GM21717 (cell line): ENCODE results near the gene DUSP19.
"Not testable (repeated sequence)": the region's sequence is repeated elsewhere in the genome, so short reads cannot be mapped to it uniquely, and the experiment has no call there.

ENCODE experiments used
- ATAC-seq: cut with Tn5 transposase; IDR thresholded peaks from one replicate; pipeline ENCODE4 v1.9.1; 2021; ENCODE audit warnings: mild to moderate bottlenecking, moderate library complexity; ENCODE audit not compliant: unreplicated experiment

Gene DUSP19

GRCh38 chr2:183078464-183079138 is at the start of gene DUSP19:
DUSP19 (plus strand) TSS chr2:183078747; CDS start chr2:183078934, 187 bp downstream.
- ATAC-seq = peak; percentile 94

- no peak for ATAC-seq
Measured at GRCh38 chr2:183029219-183029618, 49.3 kb upstream of the DUSP19 start.

DNA sequence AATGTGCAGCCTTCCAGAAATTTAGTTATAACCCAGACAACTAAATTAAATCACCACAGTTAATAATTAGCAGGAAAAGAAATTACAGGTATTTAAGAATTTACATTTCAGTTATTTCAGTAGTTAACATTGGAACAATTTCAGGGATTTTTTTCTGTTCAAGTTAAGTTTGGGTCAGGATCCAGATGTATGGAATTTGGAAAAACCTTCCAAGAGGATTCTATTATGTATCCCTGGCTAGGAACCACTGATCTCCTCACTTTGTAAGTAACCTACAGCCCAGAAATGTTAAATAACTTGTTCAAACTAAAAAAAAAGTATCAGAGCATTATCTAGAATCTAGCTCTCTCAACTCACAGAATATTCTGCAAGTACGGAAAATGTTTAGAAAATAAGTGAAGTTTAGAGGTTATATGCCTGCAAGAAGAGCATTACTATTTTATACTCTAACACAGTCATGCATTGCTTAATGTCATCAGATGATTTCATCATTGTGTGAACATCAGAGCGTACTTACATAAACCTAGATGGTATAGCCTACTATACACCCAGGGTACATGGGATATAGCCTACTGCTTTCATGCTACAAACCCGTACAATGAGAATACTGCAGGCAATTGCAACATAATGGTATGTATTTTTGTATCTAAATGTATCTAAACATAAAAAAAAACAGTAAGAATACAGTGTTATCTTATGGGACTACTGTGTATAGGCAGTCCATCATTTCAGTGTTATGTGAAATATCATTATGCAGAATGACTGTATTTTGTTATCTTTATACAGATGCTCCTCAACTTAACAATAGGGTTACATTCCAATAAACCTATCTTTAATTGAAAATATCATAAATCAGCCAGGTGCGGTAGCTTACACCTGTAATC is 46.4 kb upstream of the DUSP19 start:
- ATAC-seq = no peak

GRCh38 chr2:183033951-183034350 is 44.6 kb upstream of the DUSP19 start:
- no peak for ATAC-seq

- no peak for ATAC-seq
Measured at GRCh38 chr2:183034806-183035205, 43.7 kb upstream of the DUSP19 start.

DNA sequence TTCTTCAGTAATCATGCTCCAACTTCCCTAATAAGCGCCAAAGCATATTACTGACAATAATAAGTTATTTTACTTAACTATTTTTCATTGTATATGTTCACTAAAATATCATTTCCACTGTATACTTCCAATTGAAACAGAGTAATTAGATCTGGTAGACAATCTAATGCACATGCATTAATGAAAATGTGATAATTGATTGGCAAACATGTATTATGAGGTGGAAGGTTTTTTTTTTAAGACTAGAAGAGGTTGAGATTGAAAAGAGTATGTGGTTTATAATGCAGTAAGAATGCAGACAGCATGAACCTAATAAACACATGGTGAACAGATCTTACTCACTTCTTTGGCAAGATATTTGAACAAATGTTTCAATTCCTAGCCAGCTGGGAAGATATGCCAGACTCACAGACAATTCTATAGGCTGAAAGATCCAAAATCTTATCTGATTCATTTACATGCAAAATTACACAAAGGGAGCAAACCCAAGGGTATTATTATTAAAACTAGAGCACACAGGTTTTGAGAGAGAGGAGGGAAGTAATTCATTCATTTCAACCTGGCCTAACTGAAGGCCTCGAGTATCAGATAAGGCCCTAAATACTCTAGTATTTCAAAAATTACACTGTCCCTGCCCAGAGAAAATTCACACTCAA is 43.1 kb upstream of the DUSP19 start:
- ATAC-seq = no peak

GRCh38 chr2:183035954-183036669 is 42.4 kb upstream of the DUSP19 start:
- ATAC-seq = peak; percentile 54

GRCh38 chr2:183037074-183037552 is 41.4 kb upstream of the DUSP19 start:
- ATAC-seq = no peak

- peak; percentile 40 for ATAC-seq
Measured at GRCh38 chr2:183037553-183038340, 40.8 kb upstream of the DUSP19 start.

GRCh38 chr2:183038341-183039300 is 39.9 kb upstream of the DUSP19 start, which contains the start of gene NCKAP1:
NCKAP1 (minus strand) TSS chr2:183038457; CDS start chr2:183038099, 358 bp downstream.
- ATAC-seq = peak; percentile 75

DNA sequence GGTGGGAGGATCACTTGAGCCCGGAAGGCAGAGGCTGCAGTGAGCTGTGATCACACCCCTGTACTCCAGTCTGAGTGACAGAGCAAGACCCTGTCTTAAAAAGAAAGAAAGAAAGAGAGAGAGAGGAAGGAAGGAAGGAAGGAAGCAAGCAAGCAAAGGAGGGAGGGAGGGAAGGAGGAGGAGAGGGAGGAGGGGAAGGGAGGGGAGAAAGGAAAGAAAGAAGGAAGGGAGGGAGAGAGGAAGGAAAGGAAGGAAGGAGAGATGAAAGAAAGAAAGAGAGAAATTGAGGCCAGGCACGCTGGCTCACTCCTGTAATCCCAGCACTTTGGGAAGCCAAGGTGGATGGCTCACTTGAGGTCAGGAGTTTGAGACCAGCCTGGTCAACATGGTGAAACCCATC is 37.9 kb upstream of the DUSP19 start:
- ATAC-seq = no peak

- not testable (repeated sequence) for ATAC-seq
Measured at GRCh38 chr2:183043580-183043979, 35.0 kb upstream of the DUSP19 start.

DNA sequence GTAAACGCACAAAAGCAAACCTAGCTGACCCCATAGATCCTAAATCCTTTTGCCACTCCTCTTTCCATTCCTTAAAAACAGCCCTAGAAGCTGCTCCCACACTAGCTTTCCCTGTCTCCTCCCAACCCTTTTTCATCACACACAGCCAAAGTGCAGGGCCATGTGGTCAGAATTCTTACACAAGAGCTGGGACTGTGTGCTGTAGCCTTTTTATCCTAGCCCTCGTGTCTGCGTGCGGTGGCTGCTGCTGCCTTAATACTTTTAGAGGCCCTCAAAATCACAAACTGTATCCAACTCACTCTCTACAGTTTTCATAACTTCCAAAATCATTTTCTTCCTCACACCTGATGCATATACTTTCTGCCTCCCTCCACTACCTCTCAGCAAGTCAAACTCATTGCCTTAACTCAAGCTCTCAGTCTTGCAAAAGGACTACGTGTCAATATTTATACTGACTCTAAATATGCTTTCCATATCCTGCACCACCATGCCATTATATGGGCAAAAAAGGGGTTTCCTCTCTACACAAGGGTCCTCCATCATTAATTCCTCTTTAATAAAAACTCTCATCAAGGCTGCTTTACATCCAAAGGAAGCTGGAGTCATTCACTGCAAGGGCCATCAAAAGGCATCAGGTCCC is 30.9 kb upstream of the DUSP19 start:
- ATAC-seq = not testable (repeated sequence)

DNA sequence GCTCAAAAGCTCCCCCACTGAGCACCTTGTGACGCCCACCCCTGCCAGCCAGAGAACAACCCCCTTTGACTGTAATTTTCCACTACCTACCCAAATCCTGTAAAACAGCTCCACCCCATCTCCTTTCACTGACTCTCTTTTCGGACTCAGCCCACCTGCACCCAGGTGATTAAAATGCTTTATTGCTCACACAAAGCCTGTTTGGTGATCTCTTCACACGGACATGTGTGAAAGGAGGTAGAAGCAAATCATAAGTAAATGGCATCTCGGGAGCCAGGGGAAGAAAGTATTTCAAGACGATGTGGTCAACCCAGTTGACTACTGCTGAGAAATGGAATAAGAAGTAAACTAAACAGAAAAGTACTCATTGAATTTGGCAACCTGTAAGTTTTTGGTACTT is 29.1 kb upstream of the DUSP19 start:
- ATAC-seq = no peak

DNA sequence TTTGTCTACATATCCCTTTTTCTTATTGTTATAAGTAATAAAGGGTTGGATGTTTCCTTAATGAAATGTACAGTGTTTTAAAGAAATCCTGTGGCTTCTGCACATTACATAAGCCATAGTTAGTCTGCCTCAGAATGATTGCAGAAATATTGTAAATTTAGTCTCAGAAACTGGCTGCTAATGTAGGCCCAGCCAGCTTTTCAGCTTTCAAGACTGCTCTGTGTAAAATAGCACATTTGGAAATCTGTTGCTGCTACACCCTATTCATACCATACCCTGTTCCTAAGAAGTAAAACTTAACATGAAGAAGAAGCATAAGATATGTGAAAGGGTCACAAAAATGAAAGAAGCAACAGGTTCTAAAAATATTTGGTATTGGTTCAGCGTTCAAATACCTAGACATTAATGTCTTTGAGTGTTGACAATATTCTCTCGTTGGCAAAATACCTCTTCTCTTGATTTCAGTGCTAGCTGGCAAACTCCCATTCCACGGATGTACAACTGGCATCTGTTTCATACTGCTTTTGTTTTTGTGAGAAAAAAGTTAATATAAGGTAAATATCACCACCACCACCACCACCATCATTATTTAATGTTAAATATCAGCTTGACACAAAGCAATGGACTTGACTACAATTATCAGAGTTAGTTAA is 21.1 kb upstream of the DUSP19 start:
- ATAC-seq = peak; percentile 39

- no peak for ATAC-seq
Measured at GRCh38 chr2:183059561-183059960, 19.0 kb upstream of the DUSP19 start.

DNA sequence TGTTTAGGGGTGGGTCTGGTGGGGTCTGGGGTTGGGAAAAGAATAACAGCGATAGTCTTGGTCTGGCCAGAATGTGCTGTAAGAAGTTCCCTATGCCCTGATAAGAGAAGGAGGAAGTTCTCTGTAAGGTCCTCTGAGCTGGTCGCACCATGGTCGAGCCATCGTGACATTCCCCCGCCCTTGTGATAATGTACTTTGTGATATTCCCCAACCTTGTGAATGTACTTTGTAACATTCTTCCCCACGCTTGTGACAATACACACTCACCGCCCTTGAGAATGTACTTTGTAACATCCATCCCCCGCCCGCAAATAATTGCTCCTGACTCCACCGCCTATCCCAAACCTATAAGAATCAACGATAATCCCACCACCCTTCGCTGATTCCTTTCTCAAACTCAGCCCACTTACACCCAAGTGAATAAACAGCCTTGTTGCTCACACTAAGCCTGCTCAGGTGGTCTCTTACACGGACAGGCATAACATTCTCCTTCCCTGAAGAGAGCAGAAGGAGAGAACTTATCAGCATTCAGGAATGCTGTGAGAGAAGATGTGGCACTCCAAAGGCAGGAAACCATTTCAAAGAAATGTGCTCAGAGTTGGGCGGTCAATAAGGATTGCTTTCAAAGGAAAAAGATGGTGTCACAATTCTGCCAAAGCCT is 17.8 kb upstream of the DUSP19 start:
- no peak for ATAC-seq
